HepG2 (cell line): ENCODE results near the gene SUV39H2. TPM values are rescaled to one million over a fixed set of nuclear protein-coding genes. Genes with fewer than 3 reads are reported as not detected.
A peak's percentile ranks its signal among the peaks of the same experiment; 100 is the strongest.

Source experiments
- ADNP ChIP-seq: sonication (generic); formaldehyde crosslinking; IDR thresholded peaks from 2 replicates; pipeline ENCODE4 v1.4.0; 2020; ENCODE audit warnings: missing genetic modification reagents
- AHDC1 ChIP-seq: sonication (generic); formaldehyde crosslinking; IDR thresholded peaks from 2 replicates; pipeline ENCODE4 v1.5.1; 2020; ENCODE audit warnings: mild to moderate bottlenecking, missing genetic modification reagents, borderline replicate concordance
- ATF1 ChIP-seq: IDR thresholded peaks from 2 replicates; pipeline ENCODE4 v1.6.1; 2016; ENCODE audit warnings: mild to moderate bottlenecking, control low read depth
- DMAP1 ChIP-seq: IDR thresholded peaks from 2 replicates; pipeline ENCODE4 v1.6.1; 2016
- ETV5 ChIP-seq: IDR thresholded peaks from 2 replicates; pipeline ENCODE4 v1.6.1; 2018; ENCODE audit warnings: missing biosample characterization, missing genetic modification reagents, inconsistent platforms, borderline replicate concordance
- FOSL1 ChIP-seq: sonication (generic); formaldehyde crosslinking; IDR thresholded peaks from 2 replicates; pipeline ENCODE4 v1.9.0; 2021; ENCODE audit warnings: missing genetic modification reagents, borderline replicate concordance
- FOXJ3 ChIP-seq: sonication (generic); formaldehyde crosslinking; IDR thresholded peaks from 2 replicates; pipeline ENCODE4 v1.4.0; 2020; ENCODE audit warnings: missing genetic modification reagents, mild to moderate bottlenecking, borderline replicate concordance
- FUBP1 ChIP-seq: sonication (generic); formaldehyde crosslinking; IDR thresholded peaks from 2 replicates; pipeline ENCODE4 v1.5.1; 2020; ENCODE audit warnings: missing genetic modification reagents, mild to moderate bottlenecking, borderline replicate concordance
- GATA4 ChIP-seq: sonication (generic); IDR thresholded peaks from 2 replicates; pipeline ENCODE4 v1.6.1; 2016; ENCODE audit warnings: antibody characterized with exemption, low read depth, borderline replicate concordance
- HES4 ChIP-seq: sonication (generic); formaldehyde crosslinking; IDR thresholded peaks from 2 replicates; pipeline ENCODE4 v1.9.0; 2021; ENCODE audit warnings: mild to moderate bottlenecking, missing genetic modification reagents, borderline replicate concordance
- KMT2A ChIP-seq: sonication (generic); formaldehyde crosslinking; IDR thresholded peaks from 2 replicates; pipeline ENCODE4 v1.4.0; 2020; ENCODE audit warnings: missing genetic modification reagents
- MEF2D ChIP-seq: sonication (generic); formaldehyde crosslinking; IDR thresholded peaks from 2 replicates; pipeline ENCODE4 v1.5.1; 2020; ENCODE audit warnings: mild to moderate bottlenecking, missing genetic modification reagents
- ONECUT2 ChIP-seq: sonication (generic); formaldehyde crosslinking; IDR thresholded peaks from 2 replicates; pipeline ENCODE4 v1.4.0; 2020; ENCODE audit warnings: missing genetic modification reagents
- PAF1 ChIP-seq: IDR thresholded peaks from 2 replicates; pipeline ENCODE4 v1.6.1; 2016; ENCODE audit warnings: missing genetic modification reagents, missing compliant biosample characterization
- POLR2A ChIP-seq, 2 experiments: IDR thresholded peaks; 2 replicates each; pipeline ENCODE4 v1.6.1; 2011; ENCODE audit warnings: low read depth in 2 of 2, low read length in 2 of 2, mild to moderate bottlenecking in 1 of 2, moderate library complexity in 1 of 2; ENCODE audit not compliant: insufficient read depth in 1 of 2
- SMC3 ChIP-seq: IDR thresholded peaks from 2 replicates; pipeline ENCODE4 v1.6.1; 2011; ENCODE audit warnings: low read length, improper control_type of control experiment
- SMYD3 ChIP-seq: sonication (generic); formaldehyde crosslinking; IDR thresholded peaks from 2 replicates; pipeline ENCODE4 v1.8.1; 2023; ENCODE audit warnings: mild to moderate bottlenecking, missing genetic modification reagents
- TRIM24 ChIP-seq: sonication (generic); formaldehyde crosslinking; IDR thresholded peaks from 2 replicates; pipeline ENCODE4 v1.8.0; 2022; ENCODE audit warnings: mild to moderate bottlenecking, missing genetic modification reagents
- ZNF121 ChIP-seq: sonication (generic); formaldehyde crosslinking; IDR thresholded peaks from 2 replicates; pipeline ENCODE4 v1.5.0; 2020; ENCODE audit warnings: mild to moderate bottlenecking, missing genetic modification reagents
- ZNF230 ChIP-seq: sonication (generic); formaldehyde crosslinking; IDR thresholded peaks from 2 replicates; pipeline ENCODE4 v1.4.0; 2020; ENCODE audit warnings: mild to moderate bottlenecking, missing genetic modification reagents
- ZNF451 ChIP-seq: sonication (generic); formaldehyde crosslinking; IDR thresholded peaks from 2 replicates; pipeline ENCODE4 v1.5.0; 2020; ENCODE audit warnings: mild to moderate bottlenecking, missing genetic modification reagents
- ZNF460 ChIP-seq: sonication (generic); formaldehyde crosslinking; IDR thresholded peaks from 2 replicates; pipeline ENCODE4 v1.5.1; 2020; ENCODE audit warnings: missing genetic modification reagents, mild to moderate bottlenecking, borderline replicate concordance
- ZNF530 ChIP-seq: sonication (generic); formaldehyde crosslinking; IDR thresholded peaks from 2 replicates; pipeline ENCODE4 v1.5.0; 2020; ENCODE audit warnings: low read depth, mild to moderate bottlenecking, missing genetic modification reagents
- ZNF549 ChIP-seq: sonication (generic); formaldehyde crosslinking; IDR thresholded peaks from 2 replicates; pipeline ENCODE4 v1.5.0; 2020; ENCODE audit warnings: missing genetic modification reagents
- ZNF883 ChIP-seq: sonication (generic); formaldehyde crosslinking; IDR thresholded peaks from 2 replicates; pipeline ENCODE4 v1.5.1; 2020; ENCODE audit warnings: mild to moderate bottlenecking, missing genetic modification reagents; ENCODE audit errors: not compliant biosample characterization
- polyA plus RNA-seq, 8 experiments: library from polyadenylated mRNA; depleted of rRNA in 3 of 8; stranded (reverse) in 7 of 8; unstranded in 1 of 8; fragments of >200 nt; fragmentation: Illumina TruSeq in 4 of 8; extraction: Trizol in 4 of 8; gene quantifications; 2 replicates each; pipeline versions ENCODE4 v1.2.1 to v1.2.3, GENCODE V29; 2011 to 2016; ENCODE audit warnings: low read depth in 4 of 8, missing spikeins in 1 of 8, mixed read lengths in 1 of 8; ENCODE audit not compliant: insufficient read depth in 1 of 8
- total RNA-seq, 5 experiments: library from RNA; depleted of rRNA; stranded (reverse); fragments of >200 nt; fragmentation: Illumina TruSeq; extraction: Trizol; gene quantifications; 2 replicates each; pipeline ENCODE4 v1.2.3, GENCODE V29; 2016; ENCODE audit warnings: low read depth in 1 of 5

The SUV39H2 gene
- total and polyA plus RNA-seq, 2 of the 13 experiments (the other 11 are each of a cell fraction or from before 2014, with no cell fraction given), result 9.0 to 44.3 TPM

- TF ChIP-seq AHDC1 (CRISPR knock-in tag) (no peak), ATF1 (CRISPR knock-in tag) (no peak), ZNF451 (CRISPR knock-in tag) (no peak; the same call in 1 of the 2 replicates), FOSL1 (CRISPR knock-in tag) (no peak), ONECUT2 (no peak), ZNF460 (CRISPR knock-in tag) (no peak), KMT2A (peak; percentile 68), POLR2A (IDR thresholded peaks at IDR 0.05; ENCODE audit: insufficient read depth in 1 of 2, low read depth in 2 of 2, low read length in 2 of 2) (peak; percentile 85 to 94), FOXJ3 (CRISPR knock-in tag) (no peak), ADNP (CRISPR knock-in tag) (no peak), ETV5 (peak; percentile 38; the same call in 1 of the 2 replicates), TRIM24 (CRISPR knock-in tag) (no peak), ZNF883 (CRISPR knock-in tag) (peak; percentile 92), ZNF549 (CRISPR knock-in tag) (no peak), SMC3 (no peak), PAF1 (no peak), HES4 (CRISPR knock-in tag) (0 out of 2 replicates have a peak, but pooled peaks have one; percentile 27), ZNF121 (CRISPR knock-in tag) (peak; percentile 45; the same call in 1 of the 2 replicates), ZNF530 (CRISPR knock-in tag) (no peak), DMAP1 (CRISPR knock-in tag) (peak; percentile 93; the same call in 1 of the 2 replicates), FUBP1 (CRISPR knock-in tag) (no peak), GATA4 (no peak), MEF2D (CRISPR knock-in tag) (peak; percentile 78), SMYD3 (CRISPR knock-in tag) (no peak), ZNF230 (CRISPR knock-in tag) (peak; percentile 68)
These were observed at the start of gene SUV39H2 (continued) for GRCh38 chr10:14878266-14879123.
